Smooth muscle cell (in vitro differentiated cells): ENCODE results near the gene ZAP70. TPM values are rescaled to one million over a fixed set of nuclear protein-coding genes. Genes with fewer than 3 reads are reported as not detected.

Experiments
- DNase-seq: peaks from one replicate; lab custom pipeline; 2025; ENCODE audit not compliant: unreplicated experiment; lab: John Stamatoyannopoulos, UW
- H2AFZ ChIP-seq: fragments of 200-600 bp; sonication (generic); 2 replicates; pipeline ENCODE4 v1.6.0; 2016; ENCODE audit warnings: antibody characterized with exemption, low read depth, mild to moderate bottlenecking
- H3F3A ChIP-seq: fragments of 200-600 bp; sonication (generic); 2 replicates; pipeline ENCODE4 v1.6.0; 2017; ENCODE audit warnings: antibody characterized with exemption, low read depth
- H3K27ac ChIP-seq: fragments of 200-600 bp; sonication (generic); 2 replicates; pipeline ENCODE4 v1.5.1; 2016; ENCODE audit warnings: low read depth, mild to moderate bottlenecking
- H3K27me3 ChIP-seq: fragments of 200-600 bp; sonication (generic); 2 replicates; pipeline ENCODE4 v1.6.1; 2016; ENCODE audit warnings: low read depth, mild to moderate bottlenecking
- H3K36me3 ChIP-seq: fragments of 200-600 bp; sonication (generic); 2 replicates; pipeline ENCODE4 v1.5.1; 2016; ENCODE audit warnings: low read depth
- H3K4me1 ChIP-seq: fragments of 200-600 bp; sonication (generic); 2 replicates; pipeline ENCODE4 v1.5.1; 2016; ENCODE audit warnings: low read depth
- H3K4me2 ChIP-seq: fragments of 200-600 bp; sonication (generic); 2 replicates; pipeline ENCODE4 v1.6.0; 2016; ENCODE audit warnings: mild to moderate bottlenecking
- H3K4me3 ChIP-seq: fragments of 200-600 bp; sonication (generic); 2 replicates; pipeline ENCODE4 v1.5.1; 2016; ENCODE audit warnings: mild to moderate bottlenecking
- H3K79me2 ChIP-seq: fragments of 200-600 bp; sonication (generic); 2 replicates; pipeline ENCODE4 v1.6.0; 2016; ENCODE audit warnings: low read depth, mild to moderate bottlenecking
- H3K9ac ChIP-seq: fragments of 200-600 bp; sonication (generic); 2 replicates; pipeline ENCODE4 v1.6.0; 2016; ENCODE audit warnings: low read depth
- H3K9me3 ChIP-seq: fragments of 200-600 bp; sonication (generic); replicated peaks from 2 replicates; pipeline ENCODE4 v1.5.1; 2016; ENCODE audit warnings: low read depth
- H4K20me1 ChIP-seq: fragments of 200-600 bp; sonication (generic); 2 replicates; pipeline ENCODE4 v1.6.0; 2016; ENCODE audit warnings: low read depth
- WGBS: methylation state at CpG from one replicate; pipeline ENCODE4 v1.1.7; 2016; ENCODE audit warnings: low lambda C conversion rate; 5-methylcytosine and 5-hydroxymethylcytosine counted together
- polyA plus RNA-seq: library from polyadenylated mRNA; unstranded; fragments of >200 nt; fragmentation: Nextera tagmentation; extraction: Ambion mirVana; gene quantifications from 2 replicates; pipeline ENCODE4 v1.2.1, GENCODE V29; 2016
- total RNA-seq: library from RNA; depleted of rRNA; stranded (reverse); fragments of >200 nt; gene quantifications from 2 replicates; pipeline ENCODE4 v1.2.3, GENCODE V29; 2014
- TF ChIP-seq, protein P1 (sequence below): fragments of 200-600 bp; sonication (generic); IDR thresholded peaks from 2 replicates; pipeline ENCODE4 v1.5.1; 2017; ENCODE audit warnings: borderline replicate concordance, mild to moderate bottlenecking, antibody characterized with exemption; ENCODE audit not compliant: insufficient read depth, poor library complexity, severe bottlenecking

Gene ZAP70
- total RNA-seq (0.40 TPM in 1 of 2 replicates, not detected in the other), polyA plus RNA-seq (0.24 and 0.31 TPM in 2 replicates)

GRCh38 chr2:97713296-97714083 lies at the start of gene ZAP70:
Gene ZAP70 (plus strand): TSS chr2:97713576. CDS start chr2:97724037, 10,461 bp downstream.
- H3K4me1 ChIP-seq, result no peaks in the 10 kb centered on the region
- no peak within 1 kb of the TSS for H3K4me3 ChIP-seq
- WGBS, result 83% methylated on average over 21 of the region's 21 CpGs
- DNase-seq, result no peak
- no peak within 1 kb of the TSS for H3K4me2 ChIP-seq
- no peaks in the 10 kb centered on the region for H3F3A ChIP-seq
- no peaks in the 10 kb centered on the region for H3K9me3 ChIP-seq
- H3K27ac ChIP-seq, result no peak within 1 kb of the TSS
- no peaks in the 10 kb centered on the region for H3K27me3 ChIP-seq
- TF ChIP-seq, protein P1, sequence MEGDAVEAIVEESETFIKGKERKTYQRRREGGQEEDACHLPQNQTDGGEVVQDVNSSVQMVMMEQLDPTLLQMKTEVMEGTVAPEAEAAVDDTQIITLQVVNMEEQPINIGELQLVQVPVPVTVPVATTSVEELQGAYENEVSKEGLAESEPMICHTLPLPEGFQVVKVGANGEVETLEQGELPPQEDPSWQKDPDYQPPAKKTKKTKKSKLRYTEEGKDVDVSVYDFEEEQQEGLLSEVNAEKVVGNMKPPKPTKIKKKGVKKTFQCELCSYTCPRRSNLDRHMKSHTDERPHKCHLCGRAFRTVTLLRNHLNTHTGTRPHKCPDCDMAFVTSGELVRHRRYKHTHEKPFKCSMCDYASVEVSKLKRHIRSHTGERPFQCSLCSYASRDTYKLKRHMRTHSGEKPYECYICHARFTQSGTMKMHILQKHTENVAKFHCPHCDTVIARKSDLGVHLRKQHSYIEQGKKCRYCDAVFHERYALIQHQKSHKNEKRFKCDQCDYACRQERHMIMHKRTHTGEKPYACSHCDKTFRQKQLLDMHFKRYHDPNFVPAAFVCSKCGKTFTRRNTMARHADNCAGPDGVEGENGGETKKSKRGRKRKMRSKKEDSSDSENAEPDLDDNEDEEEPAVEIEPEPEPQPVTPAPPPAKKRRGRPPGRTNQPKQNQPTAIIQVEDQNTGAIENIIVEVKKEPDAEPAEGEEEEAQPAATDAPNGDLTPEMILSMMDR, result no peak
- no peaks in the 10 kb centered on the region for H3K36me3 ChIP-seq
- H2AFZ ChIP-seq, result no peak within 1 kb of the TSS
- no peaks in the 10 kb centered on the region for H4K20me1 ChIP-seq
- H3K79me2 ChIP-seq, result no peaks in the 10 kb centered on the region
- H3K9ac ChIP-seq, result no peak within 1 kb of the TSS

DNA sequence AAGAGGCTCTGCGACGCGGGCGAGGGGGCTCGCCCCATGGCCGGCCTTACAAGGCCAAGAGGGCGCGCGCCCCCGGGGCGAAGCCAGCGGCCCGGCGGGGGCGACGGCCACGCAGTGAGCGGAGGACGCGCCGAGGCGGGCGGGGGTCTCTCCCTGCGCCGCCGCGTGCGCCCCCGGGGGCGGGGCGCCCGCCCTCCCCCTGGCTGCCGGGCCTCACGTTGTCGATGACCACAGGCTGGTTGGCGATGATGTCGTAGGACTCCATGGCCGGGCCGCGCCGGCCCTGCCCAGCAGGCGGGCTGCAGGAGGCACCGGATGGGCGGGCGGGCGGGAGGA lies 49.8 kb upstream of the ZAP70 start:
- peak overlapping the region; percentile 94 for H3K27ac ChIP-seq
- TF ChIP-seq, protein P1, result no peak

DNA sequence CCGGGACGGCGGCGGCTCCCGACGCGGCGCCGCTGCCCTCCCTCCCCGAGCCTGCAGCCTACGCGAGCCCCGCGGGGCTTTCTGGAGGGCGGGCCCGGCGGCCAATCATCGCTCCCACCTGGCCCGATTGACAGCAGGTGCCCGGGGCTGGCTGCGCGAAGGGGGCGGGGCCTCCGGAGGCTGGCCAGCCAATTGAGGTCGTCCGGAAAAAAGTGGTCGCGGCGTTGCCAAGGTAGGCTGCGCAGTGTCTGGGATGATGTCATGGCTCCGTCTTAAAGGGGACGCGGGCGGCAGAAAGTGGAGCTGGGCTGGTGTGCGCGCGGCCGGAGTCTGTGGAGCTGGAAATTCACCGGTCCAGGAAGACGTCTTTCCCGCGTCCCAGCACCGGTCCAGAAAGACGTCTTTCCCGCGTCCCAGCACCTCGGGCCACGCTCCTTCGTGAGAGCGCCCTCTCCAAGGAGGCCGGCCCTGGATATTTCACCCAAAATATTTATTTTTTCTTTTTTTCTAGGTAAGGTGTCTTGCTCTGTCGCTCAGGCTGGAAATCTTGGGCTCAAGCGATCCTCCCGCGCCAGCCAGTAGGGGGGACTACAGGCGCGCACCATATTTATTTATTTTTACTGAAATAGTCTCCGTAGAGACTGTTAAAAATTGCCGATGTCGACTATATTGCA lies 49.3 kb upstream of the ZAP70 start, which contains the start of gene ACTR1B:
TSS of gene ACTR1B (minus strand) at position 83 of the 674 bp plus-strand sequence. CDS start 154 bp downstream, outside the sequence.
- Histone ChIP-seq H4K20me1 (peaks cover 21% of the 10 kb centered on the region), H3K79me2 (peaks cover 20% of the 10 kb centered on the region), H3F3A (peaks cover 12% of the 10 kb centered on the region), H3K4me1 (peaks cover 7% of the 10 kb centered on the region), H3K27me3 (no peaks in the 10 kb centered on the region), H3K36me3 (no peaks in the 10 kb centered on the region), H3K9ac (peak within 1 kb of the TSS; percentile 94), H3K9me3 (no peaks in the 10 kb centered on the region), H2AFZ (peak within 1 kb of the TSS; percentile 73), H3K4me2 (peak within 1 kb of the TSS; percentile 82), H3K4me3 (peak within 1 kb of the TSS; percentile 72), H3K27ac (peak within 1 kb of the TSS; percentile 94)
- under 1% methylated on average over 48 of the region's 60 CpGs for WGBS
- DNase-seq, result peak; percentile 84
- TF ChIP-seq, protein P1, result peak; percentile 53

More for the DNA sequence above, 49.8 kb upstream of the ZAP70 start:
- peaks cover 20% of the 10 kb centered on the region for H3K79me2 ChIP-seq
- DNase-seq, result no peak
- no peaks in the 10 kb centered on the region for H3K9me3 ChIP-seq
- no peaks in the 10 kb centered on the region for H3K27me3 ChIP-seq
- H2AFZ ChIP-seq, result peak overlapping the region; percentile 1
- H3K9ac ChIP-seq, result peak overlapping the region; percentile 94
- peak overlapping the region; percentile 72 for H3K4me3 ChIP-seq
- peaks cover 21% of the 10 kb centered on the region for H4K20me1 ChIP-seq
- H3K4me2 ChIP-seq, result peak overlapping the region; percentile 82
- H3K4me1 ChIP-seq, result peaks cover 7% of the 10 kb centered on the region
- peaks cover 12% of the 10 kb centered on the region for H3F3A ChIP-seq
- no peaks in the 10 kb centered on the region for H3K36me3 ChIP-seq
- WGBS, result 0% methylated on average over 1 of the region's 46 CpGs
